DMS53 treated with DMSO at 0.1 percent for 48 hours (cell line): ENCODE data around the gene ICE1.
A peak's percentile ranks its signal among the peaks of the same experiment; 100 is the strongest.
"Not testable (repeated sequence)": the region's sequence is repeated elsewhere in the genome, so short reads cannot be mapped to it uniquely, and the experiment has no call there.

Experiments used
- DNase-seq: peaks from one replicate; lab custom pipeline; 2025; ENCODE audit not compliant: unreplicated experiment; lab: John Stamatoyannopoulos, UW

The ICE1 gene

DNA sequence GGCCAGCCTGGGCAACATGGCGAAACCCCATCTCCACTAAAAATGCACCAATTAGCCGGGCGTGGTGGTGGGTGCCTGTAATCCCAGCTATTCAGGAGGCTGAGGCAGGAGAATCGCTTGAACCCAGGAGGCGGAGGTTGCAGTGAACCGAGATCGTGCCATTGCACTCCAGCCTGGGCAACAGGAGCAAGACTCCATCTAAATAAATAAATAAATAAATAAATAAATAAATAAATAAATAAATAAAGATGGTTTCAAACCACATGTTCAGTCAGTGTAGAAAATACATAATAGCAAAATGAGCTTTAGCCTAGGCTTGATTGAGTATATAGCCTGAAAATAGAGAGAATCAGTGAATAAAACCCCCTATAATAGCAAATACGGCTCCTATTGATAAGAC lies 27.4 kb upstream of the ICE1 start:
- DNase-seq = not testable (repeated sequence)

DNA sequence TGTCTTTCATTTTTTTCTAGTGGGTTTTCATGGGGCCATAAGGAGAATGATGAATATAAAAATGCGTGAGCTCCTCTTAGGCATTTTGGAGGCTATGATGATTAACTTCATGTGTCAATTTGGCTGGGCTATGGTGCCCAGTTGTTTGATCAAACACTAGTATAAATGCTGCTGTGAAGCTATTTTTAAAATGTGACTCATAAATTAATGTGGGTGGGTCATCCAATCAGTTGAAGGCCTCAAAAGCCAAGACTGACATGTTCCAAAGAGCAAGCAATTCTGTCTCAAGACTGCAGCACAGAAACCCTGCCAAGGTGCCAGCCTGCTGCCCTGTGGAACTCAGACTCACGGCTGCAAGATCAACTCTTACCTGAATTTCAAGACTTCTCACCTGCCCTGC lies 24.4 kb upstream of the ICE1 start:
- DNase-seq = no peak

GRCh38 chr5:5401095-5401494 lies 21.4 kb upstream of the ICE1 start:
- no peak for DNase-seq

- DNase-seq = no peak
Measured at GRCh38 chr5:5403741-5404140, 18.7 kb upstream of the ICE1 start.

- no peak for DNase-seq
Measured at GRCh38 chr5:5404381-5404780, 18.1 kb upstream of the ICE1 start.

- DNase-seq = no peak
Measured at GRCh38 chr5:5405441-5405840, 17.0 kb upstream of the ICE1 start.

DNA sequence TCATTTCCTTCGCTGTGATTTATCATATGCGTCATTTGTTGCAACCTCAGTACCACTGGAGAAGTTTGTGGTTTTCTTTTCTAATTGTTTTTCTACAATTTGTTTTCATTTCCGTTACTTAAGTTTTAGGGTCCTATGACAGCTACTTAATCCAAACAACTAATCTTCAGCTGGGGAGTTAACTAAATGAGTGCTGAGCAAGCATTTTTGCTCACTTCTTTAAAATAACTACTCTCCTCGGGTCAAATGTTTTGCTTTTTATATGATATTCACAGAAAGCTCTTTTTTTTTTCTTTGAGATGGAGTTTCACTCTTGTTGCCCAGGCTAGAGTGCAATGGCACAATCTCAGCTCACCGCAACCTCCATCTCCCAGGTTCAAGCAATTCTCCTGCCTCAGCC lies 14.6 kb upstream of the ICE1 start:
- no peak for DNase-seq

DNA sequence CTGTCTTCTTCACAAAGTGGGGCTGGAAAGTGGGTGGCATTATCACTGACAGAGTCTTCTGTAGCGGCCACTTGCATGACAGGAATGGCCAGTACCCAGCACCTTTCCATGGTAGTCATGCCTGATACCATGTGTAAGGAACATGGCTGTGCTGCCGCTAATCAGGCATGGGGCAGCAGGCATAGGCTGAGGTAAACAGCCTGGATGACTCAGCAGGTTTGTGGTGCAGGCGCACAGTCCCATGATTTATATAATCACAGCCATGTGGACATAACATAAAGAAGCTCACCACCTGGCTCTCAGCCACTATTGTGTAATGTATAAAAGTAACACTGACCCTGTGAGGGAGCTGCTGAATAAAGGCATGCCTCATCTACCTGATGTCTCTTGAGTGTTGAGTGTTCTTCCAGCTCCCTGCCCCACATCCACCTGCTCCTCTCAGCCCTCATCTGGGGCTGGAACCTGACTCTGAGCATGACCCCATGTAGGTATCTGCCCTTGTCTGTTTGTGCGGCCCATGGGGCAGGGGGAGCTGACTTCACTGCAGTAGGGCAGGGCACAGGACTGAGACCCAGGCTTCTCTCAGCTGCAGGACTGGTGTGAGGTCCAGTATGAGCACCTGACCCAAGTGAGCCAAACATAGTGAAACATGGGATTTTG lies 13.2 kb upstream of the ICE1 start:
- no peak for DNase-seq

DNA sequence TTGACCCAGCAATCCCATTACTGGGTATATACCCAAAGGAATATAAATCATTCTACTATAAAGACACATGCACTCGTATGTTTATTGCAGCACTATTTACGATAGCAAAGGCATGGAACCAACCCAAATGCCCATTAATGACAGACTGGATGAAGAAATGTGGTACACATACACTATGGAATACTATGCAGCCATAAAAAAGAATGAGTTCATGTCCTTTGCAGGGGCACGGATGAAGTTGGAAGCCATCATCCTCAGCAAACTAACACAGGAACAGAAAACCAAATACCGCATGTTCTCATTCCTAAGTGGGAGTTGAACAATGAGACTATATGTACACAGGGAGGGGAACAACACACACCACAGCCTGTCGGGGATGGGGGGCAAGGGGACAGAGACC lies 8.6 kb upstream of the ICE1 start:
- DNase-seq = not testable (repeated sequence)

GRCh38 chr5:5414999-5415398 lies 7.5 kb upstream of the ICE1 start:
- no peak for DNase-seq

DNA sequence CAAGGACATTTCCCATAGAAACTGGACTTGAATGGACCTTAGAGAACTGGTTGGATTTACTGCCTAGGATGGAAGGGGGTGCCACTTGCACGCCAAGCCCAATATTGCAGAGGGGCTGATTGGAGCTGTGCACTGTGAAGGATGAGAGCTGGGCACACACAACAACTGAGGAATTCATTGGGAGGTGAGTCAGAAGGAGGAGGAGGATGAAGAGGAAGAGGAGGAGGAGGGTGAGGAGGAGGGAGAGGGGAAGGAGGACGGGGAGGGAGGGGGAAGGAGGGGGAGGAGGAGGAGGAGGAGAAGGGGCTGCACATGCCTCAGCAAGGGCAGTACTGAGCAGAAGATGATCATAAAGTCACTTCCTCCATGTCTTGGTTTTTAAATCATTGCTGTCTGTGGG lies 5.7 kb upstream of the ICE1 start:
- no peak for DNase-seq

- no peak for DNase-seq
Measured at GRCh38 chr5:5418006-5418405, 4.5 kb upstream of the ICE1 start.

DNA sequence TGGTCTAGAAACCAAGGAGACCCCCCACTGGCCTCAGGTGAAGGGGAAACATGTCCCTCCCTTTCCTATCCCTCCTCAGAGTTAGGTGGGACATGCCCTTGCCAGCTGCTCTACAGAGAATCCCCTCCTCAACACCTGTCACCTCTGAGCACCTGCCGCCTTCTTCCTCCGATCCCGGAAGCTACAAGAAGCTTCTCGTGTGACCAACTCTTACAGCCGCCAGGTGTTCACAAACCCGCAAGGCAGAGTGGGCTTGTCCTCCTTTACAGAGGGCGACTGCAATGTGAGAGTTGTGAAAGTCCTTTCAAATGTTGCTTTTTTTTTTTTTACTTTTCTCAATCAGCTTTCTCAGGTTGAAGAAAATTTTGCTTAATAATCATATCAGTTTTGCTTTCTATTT lies 3.7 kb upstream of the ICE1 start:
- DNase-seq = peak; percentile 19

- DNase-seq = peak; percentile 75
Measured at GRCh38 chr5:5419291-5420210, 2.9 kb upstream of the ICE1 start.

DNA sequence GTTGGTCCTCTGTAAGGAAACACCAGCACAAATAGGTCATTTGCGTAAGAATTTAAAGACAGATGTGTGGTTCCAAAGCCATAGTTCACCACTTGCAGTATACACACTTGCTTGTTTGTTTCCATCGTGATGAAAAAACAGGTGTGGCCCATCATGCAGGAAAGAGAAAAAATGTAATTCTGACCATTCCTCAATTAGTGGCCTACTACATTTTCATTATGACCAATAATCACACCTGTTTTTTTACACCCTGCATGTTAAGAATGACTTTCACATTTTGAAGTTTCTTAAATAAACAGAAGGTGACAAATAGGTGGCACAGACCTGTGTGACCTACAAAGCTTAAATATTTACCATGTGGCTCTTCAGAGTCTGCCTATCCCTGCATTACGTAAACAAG lies 2.2 kb upstream of the ICE1 start:
- DNase-seq = peak; percentile 25

- peak; percentile 23 for DNase-seq
Measured at GRCh38 chr5:5421149-5421960, 1.1 kb upstream of the ICE1 start.

DNA sequence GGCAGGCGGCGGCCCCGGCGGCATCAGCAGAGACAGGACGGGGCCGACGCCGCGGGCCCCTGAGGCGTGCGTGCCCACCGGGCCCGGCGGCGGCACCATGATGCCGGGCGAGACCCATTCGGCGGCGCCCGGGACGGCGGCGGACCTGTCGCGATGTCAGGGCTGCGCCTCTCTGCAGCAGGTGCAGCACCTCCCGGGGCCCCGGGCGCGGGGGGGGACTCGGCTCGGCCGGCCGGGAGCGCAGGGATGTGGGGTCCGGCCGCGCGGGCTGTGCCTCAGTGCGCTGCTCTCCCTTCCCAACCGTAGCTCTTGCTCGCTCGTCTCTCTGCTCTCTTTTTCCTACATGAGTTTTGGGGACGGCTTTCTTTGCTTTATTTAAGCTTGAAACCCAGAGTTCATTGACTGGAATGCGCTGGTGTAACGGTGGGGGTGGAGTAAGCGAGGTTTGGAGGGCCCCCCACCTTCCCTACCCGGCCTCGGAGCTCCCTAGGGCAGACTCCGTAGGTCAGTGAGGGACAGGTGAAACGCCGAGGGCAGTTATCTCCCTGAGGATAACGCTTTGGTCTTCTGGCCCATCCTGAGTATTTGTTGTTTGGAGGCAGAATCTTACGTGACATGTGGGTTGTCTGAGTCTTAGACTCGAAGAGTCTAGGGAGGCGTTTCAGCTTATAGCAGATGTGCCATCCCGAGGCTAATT lies 490 bp downstream of the ICE1 start:
- no peak for DNase-seq

DNA sequence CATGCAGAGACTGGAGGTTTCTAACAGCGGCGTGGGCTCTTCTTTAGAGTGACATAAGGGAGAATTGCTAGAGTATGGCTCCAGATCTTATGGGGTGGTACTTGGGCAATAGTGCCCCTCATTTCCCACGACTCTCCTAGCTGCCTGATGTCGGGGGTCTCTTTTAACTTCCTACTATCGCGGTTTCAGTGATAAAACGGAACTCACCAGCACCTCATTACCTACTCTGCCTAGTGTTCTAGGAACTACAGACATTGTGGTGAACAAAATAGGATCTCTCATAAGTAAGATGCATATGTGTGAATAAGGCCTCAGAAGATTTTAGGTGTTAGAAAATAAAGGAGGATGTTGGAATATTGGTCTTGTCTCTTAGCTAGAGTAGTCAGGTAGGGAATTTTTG lies 1.1 kb downstream of the ICE1 start:
- DNase-seq = no peak

- DNase-seq = no peak
Measured at GRCh38 chr5:5424736-5425135, 2.3 kb downstream of the ICE1 start.

- no peak for DNase-seq
Measured at GRCh38 chr5:5430136-5430535, 7.7 kb downstream of the ICE1 start.
